Smooth muscle cell (in vitro differentiated cells): ENCODE results near the gene RPS21. TPM values are rescaled to one million over a fixed set of nuclear protein-coding genes. Genes with fewer than 3 reads are reported as not detected.

Experiments
- DNase-seq: peaks from one replicate; lab custom pipeline; 2025; ENCODE audit not compliant: unreplicated experiment; lab: John Stamatoyannopoulos, UW
- H2AFZ ChIP-seq: fragments of 200-600 bp; sonication (generic); 2 replicates; pipeline ENCODE4 v1.6.0; 2016; ENCODE audit warnings: antibody characterized with exemption, low read depth, mild to moderate bottlenecking
- H3F3A ChIP-seq: fragments of 200-600 bp; sonication (generic); 2 replicates; pipeline ENCODE4 v1.6.0; 2017; ENCODE audit warnings: antibody characterized with exemption, low read depth
- H3K27ac ChIP-seq: fragments of 200-600 bp; sonication (generic); 2 replicates; pipeline ENCODE4 v1.5.1; 2016; ENCODE audit warnings: low read depth, mild to moderate bottlenecking
- H3K27me3 ChIP-seq: fragments of 200-600 bp; sonication (generic); 2 replicates; pipeline ENCODE4 v1.6.1; 2016; ENCODE audit warnings: low read depth, mild to moderate bottlenecking
- H3K36me3 ChIP-seq: fragments of 200-600 bp; sonication (generic); 2 replicates; pipeline ENCODE4 v1.5.1; 2016; ENCODE audit warnings: low read depth
- H3K4me1 ChIP-seq: fragments of 200-600 bp; sonication (generic); 2 replicates; pipeline ENCODE4 v1.5.1; 2016; ENCODE audit warnings: low read depth
- H3K4me2 ChIP-seq: fragments of 200-600 bp; sonication (generic); 2 replicates; pipeline ENCODE4 v1.6.0; 2016; ENCODE audit warnings: mild to moderate bottlenecking
- H3K4me3 ChIP-seq: fragments of 200-600 bp; sonication (generic); 2 replicates; pipeline ENCODE4 v1.5.1; 2016; ENCODE audit warnings: mild to moderate bottlenecking
- H3K79me2 ChIP-seq: fragments of 200-600 bp; sonication (generic); 2 replicates; pipeline ENCODE4 v1.6.0; 2016; ENCODE audit warnings: low read depth, mild to moderate bottlenecking
- H3K9ac ChIP-seq: fragments of 200-600 bp; sonication (generic); 2 replicates; pipeline ENCODE4 v1.6.0; 2016; ENCODE audit warnings: low read depth
- H3K9me3 ChIP-seq: fragments of 200-600 bp; sonication (generic); replicated peaks from 2 replicates; pipeline ENCODE4 v1.5.1; 2016; ENCODE audit warnings: low read depth
- H4K20me1 ChIP-seq: fragments of 200-600 bp; sonication (generic); 2 replicates; pipeline ENCODE4 v1.6.0; 2016; ENCODE audit warnings: low read depth
- WGBS: methylation state at CpG from one replicate; pipeline ENCODE4 v1.1.7; 2016; ENCODE audit warnings: low lambda C conversion rate; 5-methylcytosine and 5-hydroxymethylcytosine counted together
- polyA plus RNA-seq: library from polyadenylated mRNA; unstranded; fragments of >200 nt; fragmentation: Nextera tagmentation; extraction: Ambion mirVana; gene quantifications from 2 replicates; pipeline ENCODE4 v1.2.1, GENCODE V29; 2016
- total RNA-seq: library from RNA; depleted of rRNA; stranded (reverse); fragments of >200 nt; gene quantifications from 2 replicates; pipeline ENCODE4 v1.2.3, GENCODE V29; 2014
- TF ChIP-seq, protein P1 (sequence below): fragments of 200-600 bp; sonication (generic); IDR thresholded peaks from 2 replicates; pipeline ENCODE4 v1.5.1; 2017; ENCODE audit warnings: borderline replicate concordance, mild to moderate bottlenecking, antibody characterized with exemption; ENCODE audit not compliant: insufficient read depth, poor library complexity, severe bottlenecking

The RPS21 gene
- total and polyA plus RNA-seq, 2 experiments from 2014 or later, result 438 to 4,082 TPM

- no peaks in the 10 kb centered on the region for H3K36me3 ChIP-seq
- H4K20me1 ChIP-seq, result no peaks in the 10 kb centered on the region
- H3K9me3 ChIP-seq, result no peaks in the 10 kb centered on the region
- H3K27me3 ChIP-seq, result no peaks in the 10 kb centered on the region
- H3F3A ChIP-seq, result no peaks in the 10 kb centered on the region
- H3K27ac ChIP-seq, result no peak overlapping the region
- no peak overlapping the region for H3K4me2 ChIP-seq
- no peak overlapping the region for H2AFZ ChIP-seq
- TF ChIP-seq, protein P1, sequence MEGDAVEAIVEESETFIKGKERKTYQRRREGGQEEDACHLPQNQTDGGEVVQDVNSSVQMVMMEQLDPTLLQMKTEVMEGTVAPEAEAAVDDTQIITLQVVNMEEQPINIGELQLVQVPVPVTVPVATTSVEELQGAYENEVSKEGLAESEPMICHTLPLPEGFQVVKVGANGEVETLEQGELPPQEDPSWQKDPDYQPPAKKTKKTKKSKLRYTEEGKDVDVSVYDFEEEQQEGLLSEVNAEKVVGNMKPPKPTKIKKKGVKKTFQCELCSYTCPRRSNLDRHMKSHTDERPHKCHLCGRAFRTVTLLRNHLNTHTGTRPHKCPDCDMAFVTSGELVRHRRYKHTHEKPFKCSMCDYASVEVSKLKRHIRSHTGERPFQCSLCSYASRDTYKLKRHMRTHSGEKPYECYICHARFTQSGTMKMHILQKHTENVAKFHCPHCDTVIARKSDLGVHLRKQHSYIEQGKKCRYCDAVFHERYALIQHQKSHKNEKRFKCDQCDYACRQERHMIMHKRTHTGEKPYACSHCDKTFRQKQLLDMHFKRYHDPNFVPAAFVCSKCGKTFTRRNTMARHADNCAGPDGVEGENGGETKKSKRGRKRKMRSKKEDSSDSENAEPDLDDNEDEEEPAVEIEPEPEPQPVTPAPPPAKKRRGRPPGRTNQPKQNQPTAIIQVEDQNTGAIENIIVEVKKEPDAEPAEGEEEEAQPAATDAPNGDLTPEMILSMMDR, result no peak
- H3K9ac ChIP-seq, result no peak overlapping the region
- no peak overlapping the region for H3K4me3 ChIP-seq
- H3K4me1 ChIP-seq, result peaks cover 3% of the 10 kb centered on the region
- no peak for DNase-seq
- peaks cover under 1% of the 10 kb centered on the region for H3K79me2 ChIP-seq
- WGBS, result 86% methylated on average over 24 of the region's 24 CpGs
These were observed 24.7 kb downstream of the RPS21 start for GRCh38 chr20:62411479-62412193.

DNA sequence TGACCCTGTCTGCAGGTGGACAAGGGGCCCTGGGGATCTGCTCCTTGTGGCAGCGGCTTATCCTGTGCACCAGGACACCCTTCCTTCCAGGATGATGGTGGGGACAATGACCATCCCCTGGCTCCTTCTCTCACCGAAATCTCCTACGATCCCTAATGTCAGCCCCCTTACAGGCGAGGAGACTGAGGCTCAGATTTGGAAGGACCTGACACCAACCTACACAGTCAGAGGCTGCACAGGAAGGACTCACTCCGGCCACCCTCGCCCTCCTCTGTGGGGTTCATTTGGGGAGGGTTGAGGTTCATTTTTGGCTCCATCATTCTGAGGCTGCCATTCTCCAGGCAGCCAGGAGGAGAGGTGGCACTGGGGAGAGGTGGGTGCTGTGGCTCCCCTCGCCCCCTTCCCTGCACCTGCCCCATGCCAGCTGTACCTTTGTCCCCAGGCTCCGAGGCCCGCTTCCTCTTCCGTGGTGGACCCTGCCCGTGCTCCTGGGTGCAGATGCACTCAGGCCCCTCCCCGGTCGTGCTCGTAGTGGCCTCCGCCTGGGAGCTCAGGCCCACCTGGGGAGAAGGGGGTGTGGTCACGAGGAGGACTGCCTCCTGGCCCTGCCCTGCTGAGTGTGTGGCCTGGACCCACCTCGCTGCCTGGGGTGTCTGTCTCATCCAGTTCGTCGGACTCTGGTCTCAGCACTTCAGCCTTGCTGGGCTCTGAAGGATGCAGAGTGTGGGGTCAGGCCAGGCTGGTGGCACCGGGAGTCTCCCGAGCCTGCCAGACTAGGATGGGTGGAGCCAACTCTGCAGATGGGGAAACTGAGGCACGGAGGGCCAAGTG is 25.5 kb downstream of the RPS21 start:
- TF ChIP-seq, protein P1, result no peak
- Histone ChIP-seq H3K4me1 (peaks cover 3% of the 10 kb centered on the region), H3K4me2 (no peak overlapping the region), H3K36me3 (no peaks in the 10 kb centered on the region), H3K27me3 (no peaks in the 10 kb centered on the region), H3K9me3 (no peaks in the 10 kb centered on the region), H4K20me1 (no peaks in the 10 kb centered on the region), H3K9ac (no peak overlapping the region), H2AFZ (no peak overlapping the region), H3K79me2 (no peaks in the 10 kb centered on the region), H3K4me3 (no peak overlapping the region), H3K27ac (no peak overlapping the region), H3F3A (no peaks in the 10 kb centered on the region)
- 90% methylated on average over 22 of the region's 22 CpGs for WGBS
- no peak for DNase-seq

- H3K9me3 ChIP-seq, result no peaks in the 10 kb centered on the region
- TF ChIP-seq, protein P1, result no peak
- H3K4me2 ChIP-seq, result no peak overlapping the region
- H4K20me1 ChIP-seq, result no peaks in the 10 kb centered on the region
- H3K9ac ChIP-seq, result no peak overlapping the region
- H3K27ac ChIP-seq, result no peak overlapping the region
- 93% methylated on average over 11 of the region's 11 CpGs for WGBS
- DNase-seq, result no peak
- no peaks in the 10 kb centered on the region for H3K27me3 ChIP-seq
- no peaks in the 10 kb centered on the region for H3K36me3 ChIP-seq
- H3F3A ChIP-seq, result no peaks in the 10 kb centered on the region
- no peaks in the 10 kb centered on the region for H3K79me2 ChIP-seq
- H3K4me3 ChIP-seq, result no peak overlapping the region
- peaks cover 3% of the 10 kb centered on the region for H3K4me1 ChIP-seq
- H2AFZ ChIP-seq, result no peak overlapping the region
These were observed 26.2 kb downstream of the RPS21 start for GRCh38 chr20:62413025-62413570.
